Ovary (tissue), 3 donors: ENCODE results near the gene LRIG1.

Source experiments
- CTCF ChIP-seq, 3 donors: fragments of 450-650 bp in 2 of 3; fragments of 200-600 bp in 1 of 3; IDR thresholded peaks; one replicate each; pipeline versions ENCODE4 v1.5.1 to v1.8.0; 2016 to 2022; ENCODE audit warnings: antibody characterized with exemption in 3 of 3, mild to moderate bottlenecking in 1 of 3
- EP300 ChIP-seq: sonication (generic); formaldehyde crosslinking; IDR thresholded peaks from one replicate; pipeline ENCODE4 v1.6.1; 2017; ENCODE audit warnings: antibody characterized with exemption
- POLR2A ChIP-seq: fragments of 450-650 bp; IDR thresholded peaks from one replicate; pipeline ENCODE4 v1.6.1; 2017; ENCODE audit warnings: antibody characterized with exemption, mild to moderate bottlenecking, moderate library complexity
- donor health status: DM: no; HTN: no; CAD: no.

GRCh38 chr3:66390013-66390412, 110.8 kb downstream of the LRIG1 start:
- no peak for TF ChIP-seq CTCF (IDR thresholded peaks at IDR 0.05)
- no peak for TF ChIP-seq POLR2A
- TF ChIP-seq EP300 = no peak
